ENCODE measurements around the gene TAOK3. TPM values are rescaled to one million over a fixed set of nuclear protein-coding genes. Genes with fewer than 3 reads are reported as not detected.

The TAOK3 gene
- total RNA-seq, 1 donor from 2014 or later = 59.5 TPM

DNA sequence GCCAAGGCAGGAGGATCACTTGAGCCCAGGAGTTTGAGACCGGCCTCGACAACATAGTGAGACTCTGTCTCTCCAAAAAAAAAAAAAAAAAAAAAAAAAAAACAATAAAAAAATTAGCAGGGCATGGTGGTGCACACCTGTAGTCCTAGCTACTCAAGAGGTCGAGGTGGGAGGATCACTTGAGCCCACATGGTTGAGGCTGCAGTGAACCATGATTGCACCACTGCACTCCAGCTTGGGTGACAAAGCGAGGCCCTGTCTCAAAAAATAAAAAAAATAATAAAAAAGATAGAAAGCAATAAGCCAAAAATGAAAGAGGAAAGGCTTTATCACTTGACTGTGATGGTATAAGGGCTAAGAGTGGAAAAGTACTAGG, 247.0 kb downstream of the TAOK3 start:
- DNase-seq (ENCODE audit: low spot score) = no peak
- intact Hi-C loops (cut with micrococcal nuclease) = no loop called here
- Mint-ChIP-seq H3K27ac (no peak overlapping the region), H3K27me3 (ENCODE audit: insufficient read depth) (no peaks in the 10 kb centered on the region), H3K4me3 (no peak overlapping the region), H3K4me1 (ENCODE audit: low read depth) (peaks cover 8% of the 10 kb centered on the region), H3K9me3 (no peaks in the 10 kb centered on the region), H3K36me3 (ENCODE audit: low read depth) (no peaks in the 10 kb centered on the region)

DNA sequence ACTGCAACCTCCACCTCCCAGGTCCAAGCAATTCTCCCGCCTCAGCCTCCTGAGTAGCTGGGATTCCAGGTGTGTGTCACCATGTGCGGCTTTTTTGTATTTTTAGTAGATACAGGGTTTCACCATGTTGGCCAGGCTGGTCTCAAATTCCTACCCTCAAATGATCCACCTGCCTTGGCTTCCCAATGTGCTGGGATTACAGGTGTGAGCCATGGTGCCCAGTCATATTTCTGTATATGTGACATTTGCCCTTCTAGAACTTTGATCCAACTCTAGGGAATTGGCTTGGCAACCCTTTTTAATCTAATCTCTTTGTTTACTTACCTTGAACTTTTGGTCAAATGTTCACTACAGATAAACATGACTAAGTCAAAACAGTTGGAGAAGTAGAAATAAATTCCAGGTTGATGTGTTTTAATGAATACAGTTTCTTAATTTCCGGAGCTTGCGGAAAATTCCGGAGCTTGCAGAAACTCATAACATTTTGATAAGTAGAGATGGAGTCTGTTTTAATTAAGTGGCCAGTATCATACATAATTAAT, 248.3 kb downstream of the TAOK3 start:
- no peak for DNase-seq (ENCODE audit: low spot score)
- Mint-ChIP-seq H3K27me3 (ENCODE audit: insufficient read depth) (no peaks in the 10 kb centered on the region), H3K9me3 (no peaks in the 10 kb centered on the region), H3K4me1 (ENCODE audit: low read depth) (peaks cover 14% of the 10 kb centered on the region), H3K27ac (no peak overlapping the region), H3K36me3 (ENCODE audit: low read depth) (no peaks in the 10 kb centered on the region), H3K4me3 (no peak overlapping the region)
- intact Hi-C loops (cut with micrococcal nuclease) = loop anchor here (5.0 kb wide), 2 partner anchors 233 to 247 kb away; no protein-coding TSS in a partner anchor

DNA sequence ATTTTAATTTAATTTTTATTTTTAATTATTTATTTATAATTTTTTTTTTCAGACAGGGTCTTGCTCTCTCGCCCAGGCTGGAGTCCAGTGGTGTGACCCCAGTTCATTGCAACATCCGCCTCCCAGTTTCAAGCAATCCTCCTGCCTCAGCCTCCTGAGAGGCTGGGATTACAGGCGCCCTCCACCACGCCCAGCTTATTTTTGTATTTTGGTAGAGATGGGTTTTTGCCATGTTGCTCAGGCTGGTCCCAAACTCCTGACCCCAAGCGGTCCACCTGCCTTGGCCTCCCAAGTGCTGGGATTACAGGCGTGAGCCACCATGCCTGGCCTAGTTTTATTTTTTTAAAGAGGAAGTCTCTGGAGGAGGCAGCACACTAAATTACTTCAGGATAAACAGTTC, 250.4 kb downstream of the TAOK3 start:
- peaks cover 14% of the 10 kb centered on the region for H3K4me1 Mint-ChIP-seq (ENCODE audit: low read depth)
- H3K27ac Mint-ChIP-seq = no peak overlapping the region
- intact Hi-C loops (cut with micrococcal nuclease) = loop anchor here (5.0 kb wide), 2 partner anchors 235 to 245 kb away; no protein-coding TSS in a partner anchor
- no peaks in the 10 kb centered on the region for H3K36me3 Mint-ChIP-seq (ENCODE audit: low read depth)
- DNase-seq (ENCODE audit: low spot score) = no peak
- no peak overlapping the region for H3K4me3 Mint-ChIP-seq
- no peaks in the 10 kb centered on the region for H3K9me3 Mint-ChIP-seq
- peaks cover 2% of the 10 kb centered on the region for H3K27me3 Mint-ChIP-seq (ENCODE audit: insufficient read depth)

DNA sequence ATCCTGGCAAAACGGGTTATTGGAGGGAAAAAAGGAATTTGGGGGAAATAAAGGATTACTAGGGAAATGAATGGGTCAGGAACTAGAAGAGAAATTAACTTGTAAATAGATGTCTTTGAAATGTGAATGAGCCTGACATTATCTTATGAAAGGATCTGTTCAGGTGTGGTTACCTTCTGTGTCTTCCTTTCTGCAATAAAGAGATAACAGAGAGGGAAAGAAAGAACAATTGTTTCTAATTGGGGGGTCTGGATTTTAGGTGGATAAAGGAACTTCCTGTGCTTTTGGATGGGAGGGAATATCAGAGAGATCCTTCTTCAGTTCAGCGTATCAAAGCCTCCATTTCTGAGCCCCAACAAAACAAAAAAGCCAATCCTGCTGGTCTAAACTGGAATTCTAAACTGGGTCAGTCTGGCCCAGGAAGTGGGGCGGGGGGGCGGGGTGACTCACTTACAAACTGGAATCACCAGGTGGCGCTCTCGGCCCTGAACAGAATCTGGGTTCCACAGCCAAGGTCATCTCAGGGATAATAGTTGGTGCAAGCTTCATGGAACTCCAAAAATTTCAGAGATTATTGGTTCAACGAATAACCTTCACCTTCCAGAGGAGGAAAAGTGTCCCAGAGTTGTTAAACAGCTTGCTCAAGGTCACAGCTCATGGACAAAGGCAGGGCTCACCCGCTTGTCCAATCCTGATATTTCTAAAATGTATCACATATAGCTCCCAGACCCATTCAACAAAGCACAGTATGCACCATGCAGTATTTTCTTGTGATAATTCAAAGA, 251.9 kb downstream of the TAOK3 start:
- Mint-ChIP-seq H3K9me3 (no peaks in the 10 kb centered on the region), H3K27ac (no peak overlapping the region), H3K36me3 (ENCODE audit: low read depth) (no peaks in the 10 kb centered on the region), H3K27me3 (ENCODE audit: insufficient read depth) (peaks cover 2% of the 10 kb centered on the region), H3K4me1 (ENCODE audit: low read depth) (peaks cover 14% of the 10 kb centered on the region), H3K4me3 (no peak overlapping the region)
- DNase-seq (ENCODE audit: low spot score) = peak; percentile 28
- intact Hi-C loops (cut with micrococcal nuclease) = loop anchor here (1.0 to 5.0 kb wide), 5 partner anchors 16 to 253 kb away; partner anchors contain the start of gene PEBP1

DNA sequence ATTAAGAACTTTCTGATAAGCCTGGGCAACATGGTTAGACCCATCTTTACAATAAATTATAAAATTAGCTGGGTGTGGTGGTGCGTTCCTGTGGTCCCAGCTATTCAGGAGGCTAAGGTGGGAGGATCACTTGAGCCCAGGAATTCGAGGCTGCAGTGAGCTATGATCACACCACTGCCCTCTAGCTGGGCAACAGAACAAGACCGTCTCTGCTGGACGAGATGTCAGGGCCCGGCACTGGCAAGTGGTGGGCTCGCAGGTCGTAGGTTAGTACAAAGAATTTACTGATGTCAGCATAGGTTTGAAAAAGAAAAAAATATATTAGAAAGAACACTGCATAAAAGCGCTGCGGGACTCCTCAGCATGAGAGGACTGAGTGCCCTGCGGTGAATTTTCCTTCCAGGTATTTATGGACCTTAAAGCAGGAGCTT, 253.2 kb downstream of the TAOK3 start:
- H3K4me1 Mint-ChIP-seq (ENCODE audit: low read depth) = peaks cover 14% of the 10 kb centered on the region
- no peak for DNase-seq (ENCODE audit: low spot score)
- H3K9me3 Mint-ChIP-seq = no peaks in the 10 kb centered on the region
- no peak overlapping the region for H3K27ac Mint-ChIP-seq
- peaks cover 2% of the 10 kb centered on the region for H3K27me3 Mint-ChIP-seq (ENCODE audit: insufficient read depth)
- no peaks in the 10 kb centered on the region for H3K36me3 Mint-ChIP-seq (ENCODE audit: low read depth)
- H3K4me3 Mint-ChIP-seq = no peak overlapping the region
- intact Hi-C loops (cut with micrococcal nuclease) = no loop called here

DNA sequence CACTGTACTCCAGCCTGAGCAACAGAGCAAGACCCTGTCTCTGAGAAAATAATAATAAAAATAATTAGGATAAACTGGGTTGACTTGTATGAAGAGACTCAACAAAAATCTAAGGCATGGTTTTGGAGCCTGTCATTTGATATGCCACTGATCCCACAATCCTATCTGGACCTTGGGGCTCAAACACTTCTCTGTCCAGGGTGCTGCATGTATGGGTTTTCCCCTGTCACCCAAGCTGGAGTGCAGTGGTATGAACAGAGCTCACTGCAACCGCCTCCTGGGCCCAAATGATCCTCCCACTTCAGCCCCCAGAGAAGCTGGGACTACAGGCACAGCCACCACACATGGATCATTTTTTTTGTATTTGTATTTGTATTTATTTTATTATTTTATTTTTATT, 263.6 kb downstream of the TAOK3 start:
- Mint-ChIP-seq H3K27ac (no peak overlapping the region), H3K4me3 (no peak overlapping the region), H3K36me3 (ENCODE audit: low read depth) (no peaks in the 10 kb centered on the region), H3K4me1 (ENCODE audit: low read depth) (peaks cover 5% of the 10 kb centered on the region), H3K9me3 (no peaks in the 10 kb centered on the region), H3K27me3 (ENCODE audit: insufficient read depth) (peaks cover 7% of the 10 kb centered on the region)
- DNase-seq (ENCODE audit: low spot score) = no peak
- intact Hi-C loops (cut with micrococcal nuclease) = no loop called here

DNA sequence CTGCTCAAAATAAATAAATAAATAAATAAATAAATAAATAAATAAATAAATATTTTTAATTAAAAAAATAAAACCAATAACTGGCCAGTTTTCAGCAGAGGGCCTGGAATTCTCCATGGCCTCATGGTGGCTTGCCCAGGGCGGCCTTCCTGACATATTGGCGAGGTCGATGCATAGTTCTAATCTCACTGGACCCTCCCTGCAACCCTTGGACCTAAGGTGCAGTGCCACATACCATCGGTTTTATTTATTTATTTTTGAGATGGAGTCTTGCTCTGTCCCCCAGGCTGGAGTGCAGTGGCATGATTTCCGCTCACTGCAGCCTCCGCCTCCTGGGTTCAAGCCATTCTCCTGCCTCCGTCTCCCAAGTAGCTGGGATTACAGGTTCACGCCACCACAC, 265.0 kb downstream of the TAOK3 start:
- no peak for DNase-seq (ENCODE audit: low spot score)
- Mint-ChIP-seq H3K4me3 (no peak overlapping the region), H3K9me3 (no peaks in the 10 kb centered on the region), H3K4me1 (ENCODE audit: low read depth) (peaks cover 9% of the 10 kb centered on the region), H3K27me3 (ENCODE audit: insufficient read depth) (peaks cover 13% of the 10 kb centered on the region), H3K36me3 (ENCODE audit: low read depth) (peaks cover 2% of the 10 kb centered on the region), H3K27ac (no peak overlapping the region)
- intact Hi-C loops (cut with micrococcal nuclease) = no loop called here

DNA sequence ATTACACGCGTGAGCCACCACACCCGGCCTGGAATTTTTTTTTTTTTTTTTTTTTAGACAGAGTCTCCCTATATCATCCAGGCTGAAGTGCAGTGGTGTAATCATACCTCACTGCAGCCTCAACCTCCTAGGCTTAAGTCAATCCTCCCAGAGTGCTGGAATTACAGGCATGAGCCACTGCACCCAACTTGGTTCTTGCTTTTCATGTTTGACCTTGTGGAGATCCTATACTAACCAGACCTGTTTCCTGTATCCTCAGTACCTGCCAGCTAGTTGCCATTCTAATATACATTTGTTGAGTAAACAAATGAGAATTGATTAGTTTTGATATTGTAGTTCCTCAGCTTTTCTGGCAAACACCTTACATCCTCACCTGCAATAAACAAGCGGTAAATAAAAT, 265.7 kb downstream of the TAOK3 start:
- intact Hi-C loops (cut with micrococcal nuclease) = no loop called here
- H3K4me1 Mint-ChIP-seq (ENCODE audit: low read depth) = peaks cover 10% of the 10 kb centered on the region
- no peak overlapping the region for H3K27ac Mint-ChIP-seq
- peaks cover 17% of the 10 kb centered on the region for H3K27me3 Mint-ChIP-seq (ENCODE audit: insufficient read depth)
- peaks cover 2% of the 10 kb centered on the region for H3K36me3 Mint-ChIP-seq (ENCODE audit: low read depth)
- no peak overlapping the region for H3K4me3 Mint-ChIP-seq
- no peaks in the 10 kb centered on the region for H3K9me3 Mint-ChIP-seq
- no peak for DNase-seq (ENCODE audit: low spot score)

DNA sequence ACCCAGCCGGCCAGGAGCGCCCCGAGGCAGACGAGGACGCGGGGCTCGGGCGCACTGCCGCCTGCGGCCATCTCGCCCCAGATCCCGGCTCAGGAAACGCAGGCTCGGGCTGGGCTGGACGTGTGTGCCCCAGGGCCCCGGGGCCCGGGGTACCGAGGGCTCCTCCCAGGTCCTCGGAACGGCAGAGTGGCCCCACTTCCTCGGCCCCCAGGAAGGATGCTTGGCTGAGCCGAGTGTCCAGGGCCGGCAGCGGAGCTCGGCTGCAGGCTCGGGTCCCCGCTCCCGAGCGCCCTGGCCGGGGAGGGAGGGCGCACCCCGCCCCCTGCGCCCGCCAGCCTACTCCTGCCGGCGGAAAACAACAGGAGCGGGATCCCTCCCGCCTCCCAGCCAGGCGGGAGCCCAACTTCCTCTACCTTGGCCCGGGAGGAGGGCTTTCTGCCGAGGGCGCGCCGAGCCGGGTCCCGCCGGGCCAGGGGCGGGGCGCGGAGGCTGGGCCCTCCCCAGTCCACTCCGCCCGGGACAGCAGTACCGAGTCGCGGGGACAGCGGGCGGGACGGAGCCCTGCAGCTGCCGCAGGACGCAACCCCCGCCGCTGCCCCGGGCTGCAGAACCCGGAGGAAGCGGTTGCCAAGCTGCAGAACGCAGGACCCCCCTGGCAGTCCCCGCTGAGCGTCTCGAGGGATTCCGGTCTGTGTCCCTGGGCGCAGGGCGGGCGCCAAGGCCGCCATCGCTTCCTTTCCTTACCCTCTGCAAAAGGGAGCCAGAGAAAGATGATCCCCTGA, 268.9 kb downstream of the TAOK3 start, which contains the start of gene VSIG10:
TSS of gene VSIG10 (minus strand) at position 411 of the 782 bp plus-strand sequence. CDS start at position 71, 340 bp downstream.
- peaks cover 2% of the 10 kb centered on the region for H3K36me3 Mint-ChIP-seq (ENCODE audit: low read depth)
- peaks cover 10% of the 10 kb centered on the region for H3K4me1 Mint-ChIP-seq (ENCODE audit: low read depth)
- peak within 1 kb of the TSS; percentile 44 for H3K27ac Mint-ChIP-seq
- peak within 1 kb of the TSS; percentile 95 for H3K4me3 Mint-ChIP-seq
- peak; percentile 16 for DNase-seq (ENCODE audit: low spot score)
- no peaks in the 10 kb centered on the region for H3K9me3 Mint-ChIP-seq
- intact Hi-C loops (cut with micrococcal nuclease) = loop anchor here (1.0 to 2.0 kb wide), 3 partner anchors 33 to 229 kb away; partner anchors contain the start of gene PEBP1
- peaks cover 29% of the 10 kb centered on the region for H3K27me3 Mint-ChIP-seq (ENCODE audit: insufficient read depth)

DNA sequence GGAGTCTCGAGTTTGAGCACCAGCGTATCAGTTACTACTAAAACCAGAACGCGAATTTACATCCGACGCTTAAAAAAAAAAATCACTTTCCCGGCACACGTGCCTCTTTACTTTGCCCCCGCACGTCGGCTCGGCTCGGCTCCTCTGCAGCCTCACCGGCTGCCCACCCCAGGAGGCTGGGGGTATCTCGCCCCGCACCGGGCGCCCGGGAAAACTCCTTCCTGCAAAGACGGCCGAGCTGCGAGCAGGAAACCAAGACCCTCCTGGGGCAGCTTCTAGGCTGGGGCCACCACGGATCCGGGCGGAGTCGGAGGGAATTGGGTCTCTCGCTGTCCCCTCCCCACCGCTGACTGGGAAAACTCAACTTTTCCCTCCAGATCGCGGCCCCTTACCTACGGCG, 269.5 kb downstream of the TAOK3 start:
- Mint-ChIP-seq H3K4me3 (peak overlapping the region; percentile 95), H3K27ac (no peak overlapping the region), H3K9me3 (no peaks in the 10 kb centered on the region), H3K4me1 (ENCODE audit: low read depth) (peaks cover 10% of the 10 kb centered on the region), H3K27me3 (ENCODE audit: insufficient read depth) (peaks cover 32% of the 10 kb centered on the region), H3K36me3 (ENCODE audit: low read depth) (peaks cover 2% of the 10 kb centered on the region)
- no peak for DNase-seq (ENCODE audit: low spot score)
- intact Hi-C loops (cut with micrococcal nuclease) = no loop called here

DNA sequence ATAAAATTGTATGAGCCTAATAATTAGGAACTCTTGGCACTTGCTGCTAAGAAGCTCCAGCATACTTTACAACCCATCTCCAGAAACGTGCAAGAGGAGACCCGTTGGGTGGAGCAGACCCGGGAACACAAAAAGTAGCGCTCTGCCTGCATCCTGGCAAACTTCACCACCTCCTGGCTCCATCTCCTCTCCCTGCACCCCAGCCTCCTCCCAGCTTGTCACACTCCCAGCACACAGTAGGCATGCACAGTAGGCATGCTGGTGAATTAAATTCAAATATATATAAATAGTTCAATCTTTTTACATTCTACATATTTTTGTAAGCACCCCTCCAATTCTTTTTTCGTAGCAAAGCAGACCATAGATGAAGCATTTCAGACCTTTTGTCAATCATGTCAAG, 270.1 kb downstream of the TAOK3 start:
- Mint-ChIP-seq H3K36me3 (ENCODE audit: low read depth) (peaks cover 2% of the 10 kb centered on the region), H3K4me1 (ENCODE audit: low read depth) (peaks cover 10% of the 10 kb centered on the region), H3K9me3 (no peaks in the 10 kb centered on the region), H3K27ac (peak overlapping the region; percentile 44), H3K27me3 (ENCODE audit: insufficient read depth) (peaks cover 32% of the 10 kb centered on the region), H3K4me3 (peak overlapping the region; percentile 95)
- DNase-seq (ENCODE audit: low spot score) = no peak
- intact Hi-C loops (cut with micrococcal nuclease) = no loop called here

DNA sequence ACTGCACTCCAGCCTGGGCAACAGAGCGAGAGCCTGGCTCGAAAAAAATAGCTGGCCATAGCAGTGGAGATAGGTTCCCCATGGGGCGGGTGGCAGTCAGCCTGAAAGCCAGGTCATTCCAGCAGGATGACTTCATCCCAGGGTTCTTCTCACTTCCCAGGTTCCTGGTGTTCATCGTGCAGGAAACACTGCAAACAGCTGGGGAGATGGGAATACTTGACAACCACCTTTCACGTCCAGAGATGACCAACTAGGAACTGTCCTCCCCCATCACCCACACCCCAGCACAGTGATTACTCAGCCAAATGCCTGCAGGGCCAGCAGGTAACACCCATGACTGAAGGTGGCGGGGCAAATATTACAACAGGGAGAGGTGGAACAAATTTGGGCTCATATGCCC, 270.6 kb downstream of the TAOK3 start:
- Mint-ChIP-seq H3K27me3 (ENCODE audit: insufficient read depth) (peaks cover 32% of the 10 kb centered on the region), H3K36me3 (ENCODE audit: low read depth) (peaks cover 2% of the 10 kb centered on the region), H3K4me1 (ENCODE audit: low read depth) (peaks cover 10% of the 10 kb centered on the region), H3K9me3 (no peaks in the 10 kb centered on the region), H3K4me3 (peak overlapping the region; percentile 95), H3K27ac (no peak overlapping the region)
- DNase-seq (ENCODE audit: low spot score) = no peak
- intact Hi-C loops (cut with micrococcal nuclease) = no loop called here

DNA sequence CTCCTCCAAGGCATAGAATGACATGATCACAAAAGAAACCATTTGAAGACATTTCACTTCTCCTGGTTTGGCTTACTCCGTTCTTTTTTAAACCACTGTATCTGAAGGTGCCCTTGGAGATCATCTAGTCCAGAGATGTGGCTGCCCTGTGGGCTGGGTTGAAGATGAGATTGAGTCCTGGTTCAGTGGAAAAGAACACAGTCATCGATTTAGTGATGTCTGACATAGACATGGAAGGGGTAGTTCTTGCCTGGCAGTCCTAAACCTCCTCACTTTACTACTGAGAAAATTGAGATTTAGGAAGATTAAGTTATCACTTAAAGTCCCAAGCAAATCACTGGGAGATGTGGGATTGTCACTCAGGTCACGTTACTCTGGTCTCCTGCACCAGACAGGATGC, 271.7 kb downstream of the TAOK3 start:
- peaks cover 2% of the 10 kb centered on the region for H3K36me3 Mint-ChIP-seq (ENCODE audit: low read depth)
- intact Hi-C loops (cut with micrococcal nuclease) = no loop called here

More for the DNA sequence above, 271.7 kb downstream of the TAOK3 start:
- no peak overlapping the region for H3K27ac Mint-ChIP-seq
- H3K27me3 Mint-ChIP-seq (ENCODE audit: insufficient read depth) = peaks cover 32% of the 10 kb centered on the region
- H3K9me3 Mint-ChIP-seq = no peaks in the 10 kb centered on the region
- H3K4me1 Mint-ChIP-seq (ENCODE audit: low read depth) = peaks cover 10% of the 10 kb centered on the region
- H3K4me3 Mint-ChIP-seq = no peak overlapping the region
- DNase-seq (ENCODE audit: low spot score) = no peak

Measured in activated T-helper 1 cell treated with anti-CD3 and anti-CD28 coated beads, Interleukin-12 subunit alpha, Interleukin-12 subunit beta, Interleukin-2, Interleukin-4 antibody, amounts not matched to agents 30 ng/mL and 10 ng/mL and 1 ng/mL, durations not matched to agents 14 hours and 24 hours and 36 hours (primary cell).